Measurements from ENCODE around the gene NPB. TPM values are rescaled to one million over a fixed set of nuclear protein-coding genes. Genes with fewer than 3 reads are reported as not detected.

Gene NPB
- total and polyA plus RNA-seq, 3 experiments from 2014 or later: 0.57 to 0.62 TPM; not detected in 1

DNA sequence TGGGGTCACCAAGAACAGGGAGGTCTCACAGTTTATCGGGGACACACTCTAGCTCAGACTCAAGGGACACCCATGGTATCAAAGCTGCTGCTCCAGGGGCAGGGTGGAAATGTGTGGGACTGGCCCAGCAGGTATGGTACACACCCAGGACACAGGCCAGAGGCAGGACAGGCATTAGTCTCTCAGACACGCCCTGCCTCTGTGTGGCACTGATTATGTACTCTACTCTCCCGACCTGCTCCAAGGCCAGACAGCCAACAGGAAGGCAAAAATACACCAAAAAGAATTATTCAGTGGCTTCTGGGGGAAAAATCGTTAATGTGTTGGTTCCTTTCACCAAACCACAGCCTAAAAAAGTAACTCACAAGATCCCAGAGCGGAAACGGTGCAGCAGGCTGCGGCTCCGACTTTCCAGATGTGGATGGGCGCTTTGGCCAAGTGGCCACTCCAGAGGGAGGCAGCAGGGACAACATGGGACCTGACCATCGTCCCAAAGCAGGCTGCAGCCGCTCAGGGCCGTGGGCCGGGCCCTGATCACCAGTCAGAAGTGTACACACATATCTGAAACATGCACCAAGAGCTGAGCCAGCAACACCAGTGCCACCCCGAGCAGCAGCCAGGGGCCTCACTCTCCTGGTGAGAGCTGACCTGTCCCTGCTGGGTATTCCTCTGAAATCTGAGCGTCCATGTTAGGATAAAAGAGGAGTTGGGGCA is 17.0 kb downstream of the NPB start:
- peaks cover 19% of the 10 kb centered on the region for H3K4me1 ChIP-seq (ENCODE audit: insufficient read depth, low read length)
- DNase-seq: no peak
- H3K4me3 ChIP-seq (ENCODE audit: low read length): no peak overlapping the region
- H3K4me3 Mint-ChIP-seq: peak overlapping the region in 6 of 7 donors; percentile 12 to 96 (median 78)
- ChIA-PET CTCF (interaction anchor here (1.0 kb wide), 1 partner anchor 50 kb away, joined by 3 read pairs; no protein-coding TSS in a partner anchor), POLR2A (interaction anchor here (0.5 kb wide), 1 partner anchor 247 kb away, joined by 3 read pairs; no protein-coding TSS in a partner anchor)
- peaks cover 20 to 29% (median 22%) of the 10 kb centered on the region in 3 donors for H3K4me1 Mint-ChIP-seq
- H3K9me3 Mint-ChIP-seq: no peaks in the 10 kb centered on the region
- H3K27me3 Mint-ChIP-seq: no peaks in the 10 kb centered on the region
- H3K27me3 ChIP-seq (ENCODE audit: insufficient read depth, low read length, poor library complexity, severe bottlenecking): no peaks in the 10 kb centered on the region
- no peak overlapping the region for H3K27ac ChIP-seq (ENCODE audit: low read depth, low read length)
- peak overlapping the region in 7 of 8 donors; percentile 50 to 93 (median 85) for H3K27ac Mint-ChIP-seq
- peaks cover 0 to 36% (median 0%) of the 10 kb centered on the region in 3 donors for H3K36me3 Mint-ChIP-seq
- H3K36me3 ChIP-seq (ENCODE audit: insufficient read depth, low read length): peaks cover 19% of the 10 kb centered on the region
- no peaks in the 10 kb centered on the region for H3K9me3 ChIP-seq (ENCODE audit: low read length)

DNA sequence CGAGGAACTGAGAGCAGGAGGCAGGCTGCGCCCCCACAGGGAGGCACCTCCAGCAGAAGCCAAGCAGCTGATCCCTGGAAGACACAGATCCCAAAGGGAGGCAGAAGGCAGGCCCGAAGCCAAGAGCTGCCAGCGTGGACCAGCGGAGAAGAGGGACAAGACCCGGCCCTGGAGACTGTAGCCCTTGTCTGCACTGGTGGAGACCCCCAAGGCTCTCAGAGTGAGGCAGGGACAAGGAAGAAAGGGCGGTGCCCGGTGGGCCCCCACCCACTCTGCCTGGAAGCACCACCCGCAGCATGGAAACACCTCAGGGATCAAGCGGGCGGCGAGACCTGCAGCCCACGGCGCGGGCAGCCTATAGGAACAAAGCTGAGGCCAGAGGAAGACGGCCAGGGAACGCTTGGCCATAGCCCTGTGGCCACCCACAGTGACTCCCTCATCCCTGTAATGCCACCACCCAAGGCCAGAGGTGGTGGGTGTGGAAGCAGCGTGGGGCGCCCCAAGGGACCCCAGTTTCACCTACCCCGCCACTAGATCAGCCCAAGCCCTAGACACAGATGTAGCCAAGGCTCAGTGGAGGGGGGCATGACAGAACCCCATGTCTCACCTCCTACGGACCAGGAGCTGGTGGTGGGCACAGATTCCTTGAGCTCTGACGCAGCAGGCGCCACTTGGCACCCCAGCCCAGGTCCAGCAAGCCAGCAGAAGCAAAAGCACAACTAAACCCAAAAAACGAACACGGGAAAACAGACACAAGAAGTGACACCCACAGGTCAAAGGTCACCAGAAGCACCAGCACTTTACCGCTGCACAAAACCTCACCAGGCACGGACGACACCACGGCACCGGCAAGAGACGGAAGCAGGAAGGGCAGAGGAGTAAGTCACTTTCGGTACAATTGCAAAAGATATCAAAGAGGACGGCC is 18.8 kb downstream of the NPB start:
- H3K4me3 Mint-ChIP-seq: peak overlapping the region in 1 of 7 donors; percentile 70
- Histone ChIP-seq H3K4me1 (ENCODE audit: insufficient read depth, low read length) (peaks cover 35% of the 10 kb centered on the region), H3K27ac (ENCODE audit: low read depth, low read length) (no peak overlapping the region), H3K27me3 (ENCODE audit: insufficient read depth, low read length, poor library complexity, severe bottlenecking) (no peaks in the 10 kb centered on the region), H3K4me3 (ENCODE audit: low read length) (no peak overlapping the region), H3K9me3 (ENCODE audit: low read length) (no peaks in the 10 kb centered on the region), H3K36me3 (ENCODE audit: insufficient read depth, low read length) (peaks cover under 1% of the 10 kb centered on the region)
- no peak for DNase-seq
- no peaks in the 10 kb centered on the region for H3K9me3 Mint-ChIP-seq
- no peaks in the 10 kb centered on the region for H3K27me3 Mint-ChIP-seq
- H3K27ac Mint-ChIP-seq: peak overlapping the region in 1 of 8 donors; percentile 54
- ChIA-PET CTCF (no interaction called here), POLR2A (no interaction called here)
- H3K36me3 Mint-ChIP-seq: peaks cover 0 to 18% (median 0%) of the 10 kb centered on the region in 3 donors
- peaks cover 18 to 29% (median 26%) of the 10 kb centered on the region in 3 donors for H3K4me1 Mint-ChIP-seq

DNA sequence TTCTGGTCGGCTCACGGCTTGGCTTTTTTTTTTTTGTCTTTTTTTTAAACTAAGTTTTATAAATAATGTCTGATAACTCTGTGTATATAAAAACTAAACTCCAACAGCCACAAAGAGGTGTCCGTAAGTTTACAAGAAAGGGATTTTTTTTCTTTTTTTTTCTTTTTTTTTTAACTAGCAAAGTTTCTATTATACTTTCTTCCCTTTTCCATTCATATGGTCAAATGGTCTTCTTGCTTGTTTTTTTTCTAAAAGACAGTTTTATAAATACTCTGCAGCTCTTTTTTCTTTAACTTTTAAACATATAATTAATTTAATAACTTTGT is 19.5 kb downstream of the NPB start:
- peaks cover 21 to 29% (median 27%) of the 10 kb centered on the region in 3 donors for H3K4me1 Mint-ChIP-seq

DNA sequence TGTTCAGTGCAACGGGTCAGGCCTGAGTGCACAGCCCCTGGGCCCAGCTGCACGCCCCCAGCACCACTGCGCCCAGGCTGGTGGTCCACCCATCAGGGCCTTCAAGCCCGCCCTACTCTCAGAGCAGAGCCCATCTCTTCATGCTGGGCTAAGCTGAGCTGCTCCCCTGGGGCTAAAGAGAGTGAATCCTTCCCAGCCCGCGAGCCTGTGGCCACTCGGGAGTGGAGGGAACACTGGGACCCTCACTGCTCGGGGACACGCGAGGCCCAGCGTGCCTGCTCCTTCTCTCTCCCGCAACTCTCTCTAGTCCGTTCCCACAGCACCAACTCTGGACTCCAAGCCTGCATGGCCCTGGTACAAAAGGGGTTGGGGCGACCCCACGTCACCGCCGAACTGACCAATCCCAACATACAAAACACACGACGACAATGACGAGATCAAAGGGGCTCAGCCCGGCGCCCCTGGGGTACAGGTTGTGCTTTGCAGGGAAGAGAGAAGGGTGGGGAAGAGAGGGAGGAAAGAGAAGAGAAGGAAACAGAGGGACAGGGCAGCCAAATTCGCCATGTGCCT is 20.0 kb downstream of the NPB start:
- H3K27me3 ChIP-seq (ENCODE audit: insufficient read depth, low read length, poor library complexity, severe bottlenecking): no peaks in the 10 kb centered on the region
- Mint-ChIP-seq H3K36me3 (peaks cover 0 to 10% (median 0%) of the 10 kb centered on the region in 3 donors), H3K27me3 (peaks cover 0 to 2% of the 10 kb centered on the region in 2 donors), H3K4me1 (peaks cover 18 to 24% (median 23%) of the 10 kb centered on the region in 3 donors), H3K9me3 (no peaks in the 10 kb centered on the region), H3K4me3 (peak overlapping the region in 1 of 7 donors; percentile 61), H3K27ac (peak overlapping the region in 1 of 8 donors; percentile 74)
- CTCF ChIA-PET: no interaction called here
- POLR2A ChIA-PET: no interaction called here
- DNase-seq: no peak
- peaks cover 33% of the 10 kb centered on the region for H3K4me1 ChIP-seq (ENCODE audit: insufficient read depth, low read length)
- no peak overlapping the region for H3K4me3 ChIP-seq (ENCODE audit: low read length)
- no peak overlapping the region for H3K27ac ChIP-seq (ENCODE audit: low read depth, low read length)
- no peaks in the 10 kb centered on the region for H3K9me3 ChIP-seq (ENCODE audit: low read length)
- H3K36me3 ChIP-seq (ENCODE audit: insufficient read depth, low read length): no peaks in the 10 kb centered on the region

More for the DNA sequence above, 19.5 kb downstream of the NPB start:
- POLR2A ChIA-PET: no interaction called here
- no peak for DNase-seq
- peaks cover 0 to 14% (median 0%) of the 10 kb centered on the region in 3 donors for H3K36me3 Mint-ChIP-seq
- H3K27ac Mint-ChIP-seq: no peak overlapping the region
- Histone ChIP-seq H3K4me3 (ENCODE audit: low read length) (no peak overlapping the region), H3K27ac (ENCODE audit: low read depth, low read length) (no peak overlapping the region), H3K27me3 (ENCODE audit: insufficient read depth, low read length, poor library complexity, severe bottlenecking) (no peaks in the 10 kb centered on the region), H3K4me1 (ENCODE audit: insufficient read depth, low read length) (peaks cover 36% of the 10 kb centered on the region), H3K36me3 (ENCODE audit: insufficient read depth, low read length) (no peaks in the 10 kb centered on the region), H3K9me3 (ENCODE audit: low read length) (no peaks in the 10 kb centered on the region)
- H3K4me3 Mint-ChIP-seq: no peak overlapping the region
- no peaks in the 10 kb centered on the region for H3K9me3 Mint-ChIP-seq
- CTCF ChIA-PET: no interaction called here
- peaks cover 0 to 2% of the 10 kb centered on the region in 2 donors for H3K27me3 Mint-ChIP-seq

DNA sequence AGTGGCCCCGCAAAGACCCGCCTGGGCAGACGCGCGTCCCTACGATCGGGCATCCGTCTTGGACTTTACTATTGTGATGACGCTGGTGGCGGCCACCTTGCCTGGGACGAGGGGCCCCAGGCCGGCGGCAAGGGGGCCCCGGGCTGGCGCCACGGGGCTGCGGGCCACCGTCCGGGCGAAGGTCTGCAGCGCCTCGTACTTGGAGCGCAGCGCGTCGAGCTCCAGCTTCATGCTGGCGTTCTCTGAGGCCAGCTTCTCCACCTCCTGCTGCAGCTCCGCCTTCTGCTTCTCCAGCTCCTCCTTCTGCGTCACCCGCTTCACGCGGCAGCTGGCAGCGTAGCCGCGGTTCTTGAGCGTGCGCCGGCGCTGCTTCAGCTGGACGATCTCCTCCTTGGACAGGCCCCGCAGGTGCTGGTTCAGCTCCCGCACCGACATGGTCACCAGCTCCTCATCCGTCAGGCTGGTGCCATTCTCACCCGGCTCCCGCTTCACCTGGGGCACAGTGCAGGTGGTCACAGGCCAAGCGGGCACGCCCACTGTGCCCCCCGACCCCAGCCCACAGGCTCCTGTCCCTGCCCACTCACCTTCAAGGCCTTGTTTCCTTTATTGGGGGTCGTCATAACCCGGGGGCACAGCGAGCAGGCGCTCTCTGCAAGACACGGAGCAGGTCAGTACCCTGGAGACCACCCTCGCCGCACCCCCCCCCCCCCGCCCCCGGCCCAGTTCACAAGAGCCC is 20.7 kb downstream of the NPB start:
- no peaks in the 10 kb centered on the region for H3K9me3 Mint-ChIP-seq
- ChIA-PET CTCF (no interaction called here), POLR2A (no interaction called here)
- peak overlapping the region; percentile 43 for H3K27ac ChIP-seq (ENCODE audit: low read depth, low read length)
- no peak overlapping the region for H3K27ac Mint-ChIP-seq
- H3K9me3 ChIP-seq (ENCODE audit: low read length): no peaks in the 10 kb centered on the region
- peaks cover 14 to 21% (median 19%) of the 10 kb centered on the region in 3 donors for H3K4me1 Mint-ChIP-seq
- peaks cover 29% of the 10 kb centered on the region for H3K4me1 ChIP-seq (ENCODE audit: insufficient read depth, low read length)
- peaks cover 0 to 6% (median 0%) of the 10 kb centered on the region in 3 donors for H3K36me3 Mint-ChIP-seq
- no peak for DNase-seq
- peaks cover 0 to 2% of the 10 kb centered on the region in 2 donors for H3K27me3 Mint-ChIP-seq
- no peaks in the 10 kb centered on the region for H3K27me3 ChIP-seq (ENCODE audit: insufficient read depth, low read length, poor library complexity, severe bottlenecking)
- no peak overlapping the region for H3K4me3 ChIP-seq (ENCODE audit: low read length)
- no peaks in the 10 kb centered on the region for H3K36me3 ChIP-seq (ENCODE audit: insufficient read depth, low read length)
- peak overlapping the region in 1 of 7 donors; percentile 61 for H3K4me3 Mint-ChIP-seq

DNA sequence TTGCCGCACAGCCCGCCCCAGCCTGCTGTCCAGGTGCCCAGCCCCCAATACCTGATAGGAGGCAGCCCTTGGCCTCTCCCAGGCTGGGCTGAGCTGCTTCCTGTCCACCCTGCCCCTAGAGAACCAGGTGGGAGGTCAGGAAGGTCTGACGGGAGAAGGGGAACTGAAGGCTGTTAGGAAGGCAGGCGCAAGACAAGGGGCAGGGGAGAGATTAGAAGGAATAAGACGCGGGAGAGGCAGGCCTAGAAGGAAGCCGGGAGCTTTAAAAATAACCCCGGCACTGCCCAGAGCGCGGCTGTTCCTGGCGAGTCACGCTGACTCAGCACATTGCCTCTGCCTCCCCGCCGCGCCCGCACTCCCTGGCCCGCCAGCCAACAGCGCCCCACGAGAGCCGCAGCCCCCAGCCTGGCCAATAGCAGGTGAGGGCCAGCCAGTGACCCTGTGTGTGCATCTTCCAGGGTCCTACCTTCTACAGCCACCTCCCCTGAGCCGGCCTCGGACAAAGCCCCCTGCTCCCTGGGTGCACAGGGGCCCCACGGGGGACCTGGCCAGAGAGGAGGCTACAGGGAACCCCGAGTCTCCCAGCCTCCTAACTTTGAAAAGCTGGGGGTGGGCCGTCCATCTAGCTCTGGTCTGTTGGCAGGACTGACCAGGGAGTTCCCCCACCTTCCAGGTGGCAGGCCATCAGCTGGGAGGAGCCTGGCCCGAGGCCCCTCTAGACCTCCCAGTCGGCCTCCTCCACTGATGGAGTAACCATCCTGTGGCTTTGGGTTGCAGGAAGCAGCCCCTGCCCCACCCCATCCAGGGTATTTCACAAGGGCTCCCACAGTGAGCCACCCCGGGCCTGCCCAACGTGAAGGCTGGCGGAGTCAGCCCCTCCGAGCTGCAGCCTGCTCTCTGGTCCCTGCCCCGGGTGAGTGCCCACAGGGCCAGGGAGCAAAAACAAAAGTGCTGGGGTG is 21.5 kb downstream of the NPB start:
- POLR2A ChIA-PET: no interaction called here
- no peaks in the 10 kb centered on the region for H3K36me3 ChIP-seq (ENCODE audit: insufficient read depth, low read length)

More for the DNA sequence above, 21.5 kb downstream of the NPB start:
- H3K27ac Mint-ChIP-seq: no peak overlapping the region
- H3K36me3 Mint-ChIP-seq: peaks cover 0 to 5% (median 0%) of the 10 kb centered on the region in 3 donors
- peaks cover 31% of the 10 kb centered on the region for H3K4me1 ChIP-seq (ENCODE audit: insufficient read depth, low read length)
- CTCF ChIA-PET: no interaction called here
- H3K9me3 ChIP-seq (ENCODE audit: low read length): no peaks in the 10 kb centered on the region
- peaks cover 0 to 2% of the 10 kb centered on the region in 2 donors for H3K27me3 Mint-ChIP-seq
- H3K4me3 ChIP-seq (ENCODE audit: low read length): no peak overlapping the region
- H3K4me1 Mint-ChIP-seq: peaks cover 7 to 15% (median 14%) of the 10 kb centered on the region in 3 donors
- no peak for DNase-seq
- H3K27ac ChIP-seq (ENCODE audit: low read depth, low read length): peak overlapping the region; percentile 69
- H3K27me3 ChIP-seq (ENCODE audit: insufficient read depth, low read length, poor library complexity, severe bottlenecking): peaks cover 1% of the 10 kb centered on the region
- peak overlapping the region in 1 of 7 donors; percentile 52 for H3K4me3 Mint-ChIP-seq
- no peaks in the 10 kb centered on the region for H3K9me3 Mint-ChIP-seq

Measured in CD8-positive, alpha-beta memory T cell (primary cell).